Kasumi-1 (cell line): ENCODE results near the gene DPCD.
A peak's percentile ranks its signal among the peaks of the same experiment; 100 is the strongest.

ENCODE experiments used
- DNase-seq, 2 experiments: peaks; one replicate each; lab custom pipeline; 2025; lab: John Stamatoyannopoulos, UW

DPCD gene

DNA sequence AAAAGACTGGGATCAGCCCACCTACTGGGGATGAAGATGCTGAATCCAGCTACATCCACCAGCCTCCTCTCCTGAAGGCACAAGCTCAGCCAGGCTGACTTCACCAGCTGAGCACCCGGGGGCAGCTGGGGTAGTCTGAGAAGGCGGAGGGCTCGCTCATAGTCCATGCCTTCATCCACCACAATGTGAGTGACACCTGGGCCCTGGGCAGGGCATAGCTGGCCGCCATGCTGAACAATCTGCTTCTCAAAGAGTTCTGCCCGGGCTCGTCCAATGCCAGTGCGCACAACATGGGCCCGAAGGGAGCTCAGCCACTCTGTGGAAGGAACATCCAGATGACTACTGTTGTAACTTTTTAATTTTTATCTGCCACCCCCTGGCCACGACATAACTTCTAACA, 2.3 kb upstream of the DPCD start:
- DNase-seq = no peak

DNA sequence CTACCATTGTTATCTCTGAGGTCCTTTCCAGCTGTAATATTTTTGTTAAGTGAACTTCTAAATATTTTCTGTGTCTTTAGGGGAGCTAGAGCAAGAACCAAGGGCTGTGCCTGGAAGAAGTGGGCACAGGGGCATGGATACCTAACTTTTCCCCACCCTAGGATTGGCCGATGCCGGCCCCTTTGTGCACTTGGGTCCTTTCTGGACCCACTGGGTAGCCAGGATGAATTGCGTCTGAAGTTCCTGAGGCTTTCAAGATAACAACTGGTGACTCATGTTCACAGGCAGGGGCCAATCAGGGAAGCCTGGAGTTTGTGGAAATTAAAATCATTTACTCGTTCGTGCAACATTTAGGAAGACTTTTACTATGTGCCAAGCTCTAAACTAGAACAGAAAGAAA, 758 bp downstream of the DPCD start:
- no peak for DNase-seq

DNA sequence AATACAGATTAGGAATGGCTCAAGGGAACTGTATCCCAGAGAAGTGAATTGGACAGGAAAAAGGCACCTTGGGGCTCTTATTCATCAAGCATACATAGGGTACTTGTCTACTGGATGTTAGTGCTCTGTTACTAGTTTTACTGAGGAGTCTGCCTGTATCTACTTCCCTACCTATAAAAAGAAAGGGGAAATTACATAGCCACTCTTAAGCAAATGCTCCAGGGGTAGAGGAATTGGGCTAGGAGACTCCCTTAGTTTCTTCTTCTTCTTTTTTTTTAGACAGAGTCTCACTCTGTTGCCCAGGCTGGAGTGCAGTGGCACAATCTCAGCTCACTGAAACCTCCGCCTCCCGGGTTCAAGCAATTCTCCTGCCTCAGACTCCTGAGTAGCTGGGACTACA, 5.2 kb downstream of the DPCD start:
- DNase-seq = peak; percentile 88 to 89

DNA sequence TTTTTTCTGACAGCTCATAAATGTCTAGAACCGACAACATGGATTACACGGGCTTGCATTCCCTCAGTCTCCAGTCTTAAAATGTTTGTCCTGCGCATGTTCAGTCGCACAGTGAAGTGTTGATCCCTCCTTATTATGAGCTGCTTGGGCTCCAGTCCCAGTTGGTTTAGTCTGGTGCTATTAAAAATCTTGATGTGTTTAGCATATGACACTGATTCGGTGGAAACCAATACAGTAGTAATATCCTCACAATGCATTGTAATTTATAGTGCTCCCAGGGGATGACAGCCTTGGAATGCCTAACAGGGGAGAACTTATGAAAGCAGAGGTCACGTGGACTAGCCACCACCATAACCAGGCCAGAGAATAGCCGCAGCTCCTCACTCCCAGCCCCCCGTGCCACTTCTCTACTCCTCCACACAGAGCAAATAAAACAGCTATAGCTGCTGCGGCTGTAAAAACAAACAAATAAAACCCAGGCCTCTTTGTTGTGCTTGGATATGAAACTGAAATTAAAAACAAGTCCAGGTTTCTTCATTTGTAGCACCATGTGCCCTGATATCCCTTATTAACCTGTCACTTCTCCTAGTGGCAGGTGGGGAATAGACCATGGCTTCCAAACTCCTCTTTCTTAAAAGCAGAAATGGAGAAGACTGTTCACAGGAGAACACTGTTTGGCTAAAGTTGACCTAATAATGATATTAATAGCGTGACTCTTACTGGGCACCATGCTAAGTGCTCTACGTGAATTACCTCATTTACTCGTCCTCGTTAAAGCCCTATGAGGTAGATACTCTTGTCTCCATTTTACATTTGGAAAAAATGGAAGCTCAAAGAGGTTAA, 7.7 kb downstream of the DPCD start:
- no peak for DNase-seq

DNA sequence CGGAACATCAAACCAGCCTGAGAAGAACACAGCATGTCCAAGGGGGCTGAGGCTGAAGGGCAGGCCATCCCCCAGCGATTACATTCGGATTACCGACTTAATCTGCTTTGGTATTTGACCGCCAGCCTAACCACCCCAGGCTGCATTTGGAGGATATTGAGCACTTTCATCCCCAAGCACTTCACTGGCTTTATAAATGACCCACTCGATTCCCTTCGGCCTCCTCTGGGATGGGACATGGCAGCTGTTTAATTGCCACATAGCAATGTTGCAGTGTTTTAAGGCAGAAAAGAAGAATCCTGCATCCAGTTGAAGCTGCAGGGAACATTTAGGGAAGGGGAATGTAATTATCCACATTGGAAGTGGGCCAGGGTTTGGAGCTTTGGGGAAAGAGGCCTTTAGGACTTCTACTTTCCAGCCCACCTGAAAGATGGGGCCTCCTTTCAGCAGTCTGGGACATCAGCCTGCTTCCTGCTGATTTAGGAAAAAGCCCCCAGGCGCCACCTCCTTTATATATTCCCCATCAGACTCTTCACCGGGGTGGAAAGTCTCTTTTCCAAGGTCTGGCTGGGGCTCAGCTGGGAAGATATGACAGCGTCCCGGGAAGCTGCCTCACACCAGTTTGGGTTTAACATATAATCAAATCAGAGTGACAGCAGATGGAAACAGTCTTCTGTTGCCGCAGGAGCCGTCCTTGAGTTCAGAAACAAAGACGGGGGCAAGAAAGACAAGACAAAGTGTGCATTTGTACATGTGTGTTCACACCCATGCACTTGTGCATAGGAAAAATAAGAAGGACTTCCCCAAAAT, 9.2 kb downstream of the DPCD start:
- DNase-seq = no peak

GRCh38 chr10:101601541-101601940, 13.4 kb downstream of the DPCD start:
- no peak for DNase-seq

DNA sequence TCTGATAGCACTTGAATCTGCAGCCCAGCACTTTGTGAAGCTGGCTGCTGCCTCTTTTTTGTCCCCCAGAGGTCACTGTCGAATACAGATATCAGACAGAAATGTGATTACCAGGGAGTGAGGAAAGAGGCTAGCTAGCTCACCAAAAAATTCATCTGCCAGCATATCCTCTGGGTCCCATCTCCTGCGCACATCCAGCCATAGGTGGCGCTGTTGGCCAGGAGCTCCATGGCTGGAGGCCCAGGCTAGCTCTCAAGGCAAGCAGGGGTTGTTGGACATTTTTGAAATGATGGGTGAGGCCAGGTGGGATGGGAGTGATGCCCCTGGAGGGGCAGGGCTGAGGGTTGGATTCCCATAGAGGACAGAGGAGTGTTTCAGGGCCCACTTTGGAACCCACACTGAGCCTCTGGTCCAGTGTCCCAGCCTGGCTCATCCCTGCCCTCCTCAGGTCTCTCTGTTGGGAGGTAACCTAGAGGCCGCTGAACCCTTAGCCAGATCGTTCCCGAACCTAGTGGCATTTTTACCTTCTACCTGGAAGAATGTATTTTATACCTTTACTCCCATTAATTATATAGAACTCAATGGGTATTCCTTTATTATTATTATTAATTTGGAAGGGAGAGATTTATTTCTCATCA, 14.8 kb downstream of the DPCD start:
- DNase-seq = peak; percentile 96 to 98

DNA sequence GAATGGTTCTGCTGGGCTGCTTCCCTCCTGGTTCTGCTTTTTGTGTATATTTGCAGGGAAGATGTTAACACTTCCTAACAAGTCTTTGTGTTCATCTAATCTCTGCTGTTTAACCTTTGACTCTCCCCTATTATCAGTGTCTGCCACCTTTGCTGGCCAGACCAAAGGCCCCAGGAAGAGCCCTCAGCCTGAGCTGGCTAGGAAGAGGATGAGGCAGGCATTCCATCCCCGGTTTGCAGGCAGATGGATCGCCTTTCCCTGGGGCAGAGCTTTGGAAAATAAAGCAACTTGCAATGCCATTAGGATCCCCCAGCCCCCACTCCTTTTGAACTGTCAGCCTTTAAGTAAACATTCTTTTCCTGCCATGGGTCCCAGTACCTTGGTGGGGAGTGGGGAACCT, 19.0 kb downstream of the DPCD start:
- no peak for DNase-seq

- no peak for DNase-seq
These were observed 21.4 kb downstream of the DPCD start for GRCh38 chr10:101609481-101609880.

DNA sequence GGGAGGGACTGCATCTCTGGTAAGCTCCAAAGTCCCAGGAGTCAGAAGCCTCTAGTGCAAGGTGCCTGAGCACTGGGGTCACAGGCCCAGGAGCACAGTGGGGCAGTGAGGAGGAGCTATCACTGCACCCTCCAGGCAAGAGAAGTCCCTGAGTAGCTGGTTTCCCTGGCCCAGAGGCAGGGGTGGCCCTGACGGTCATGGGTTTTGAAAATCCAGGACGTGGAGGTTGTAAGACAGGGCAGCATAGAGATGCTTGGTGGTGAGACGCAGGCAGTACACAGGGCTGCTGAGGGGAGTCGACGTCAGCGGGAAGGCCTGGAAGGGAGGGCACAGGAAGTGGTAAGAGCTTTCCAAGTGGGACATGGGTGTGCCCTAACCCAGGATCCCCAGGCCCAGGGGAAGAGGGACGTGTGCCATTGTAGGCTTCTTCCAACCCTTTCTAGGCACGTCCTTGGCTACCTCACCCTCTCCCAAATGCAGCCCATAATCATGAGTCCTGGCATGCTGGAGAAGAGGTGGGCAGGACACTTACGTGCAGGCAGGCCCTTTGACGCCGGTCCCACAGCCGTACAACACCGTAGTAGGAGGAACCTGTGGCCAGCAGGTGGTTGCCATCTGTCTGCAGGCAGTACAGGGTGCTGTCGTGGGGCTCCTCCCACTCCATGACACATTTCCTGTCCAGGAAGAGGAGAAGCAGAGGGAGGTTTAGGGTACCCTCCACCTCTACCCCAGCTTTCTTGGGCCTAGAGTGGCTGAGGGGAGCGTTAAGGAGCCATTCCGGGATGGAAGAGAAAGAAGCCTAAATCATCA, 23.2 kb downstream of the DPCD start:
- no peak for DNase-seq

- no peak for DNase-seq
These were observed 24.0 kb downstream of the DPCD start for GRCh38 chr10:101612086-101612485.

- no peak for DNase-seq
These were observed 24.8 kb downstream of the DPCD start for GRCh38 chr10:101612872-101613271.

- DNase-seq = no peak
These were observed 25.5 kb downstream of the DPCD start for GRCh38 chr10:101613646-101614045.

DNA sequence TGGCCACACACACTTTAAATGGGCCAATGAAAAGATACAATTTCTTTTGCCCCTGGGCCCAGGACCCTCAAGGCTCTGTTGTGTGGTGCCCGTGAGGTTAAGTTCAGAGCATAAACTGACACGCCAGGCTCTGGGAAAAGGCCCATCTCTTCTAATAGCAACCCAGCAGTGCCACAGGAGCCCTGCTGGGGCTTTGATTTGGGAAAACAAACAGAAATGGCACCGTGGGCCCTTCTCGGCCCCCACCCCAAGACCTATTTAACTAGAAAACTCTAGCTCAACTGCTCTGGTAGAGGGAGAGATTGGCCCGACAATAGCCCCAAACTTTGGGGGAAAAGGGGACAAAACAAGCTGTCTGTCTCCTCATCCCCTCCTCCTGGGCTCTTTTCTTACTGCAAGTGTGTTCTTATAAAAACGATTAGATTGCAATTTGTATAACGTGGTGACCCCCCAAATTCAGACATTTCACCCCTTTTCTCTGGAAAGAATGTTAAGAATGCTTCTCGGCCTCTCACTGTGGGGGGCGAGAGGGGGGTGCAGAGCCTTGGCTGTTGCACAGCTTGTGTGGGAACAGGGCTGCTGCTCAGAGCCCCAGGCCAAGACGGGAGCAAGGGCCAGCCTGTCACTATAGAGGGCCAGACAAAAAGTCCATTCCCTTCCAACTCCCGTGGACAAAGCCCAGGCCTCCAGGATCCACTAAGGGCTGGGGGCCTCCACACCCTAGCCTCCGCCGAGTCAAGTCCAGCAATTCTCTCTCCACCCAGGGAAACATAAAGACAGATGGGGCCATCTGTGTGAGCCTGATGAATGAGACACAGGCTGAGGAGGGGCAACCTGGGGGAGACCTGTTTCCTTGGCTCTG, 26.8 kb downstream of the DPCD start:
- DNase-seq = no peak

DNA sequence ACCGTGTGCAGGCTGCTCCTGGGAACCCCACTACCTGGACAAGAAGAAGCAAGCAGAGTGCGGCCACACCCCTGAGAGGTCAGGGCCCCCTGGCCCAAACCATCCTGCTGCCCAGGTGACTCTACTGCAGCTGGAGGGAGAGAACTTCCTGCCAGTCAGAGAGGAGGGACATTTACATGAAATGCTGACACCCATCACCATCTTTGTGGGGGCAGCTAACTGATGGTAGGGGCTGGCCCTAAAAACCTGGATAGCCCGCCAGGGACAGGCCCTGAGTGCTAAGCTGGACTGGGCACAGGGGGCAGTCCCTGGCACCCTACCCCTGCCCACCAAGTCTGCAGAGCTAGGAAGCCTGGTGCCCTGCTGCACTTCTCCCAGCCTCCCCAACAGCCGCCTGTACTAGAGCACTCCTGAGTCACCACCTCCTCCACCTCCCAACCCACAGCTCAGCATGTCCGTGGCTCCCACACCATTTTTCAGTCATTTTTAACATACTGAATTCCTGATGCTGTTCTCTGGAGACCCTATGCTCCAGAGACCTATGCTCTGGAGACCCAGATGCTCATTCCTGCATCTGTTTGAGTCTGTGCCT, 27.5 kb downstream of the DPCD start:
- no peak for DNase-seq

GRCh38 chr10:101616415-101617101, 28.4 kb downstream of the DPCD start:
- DNase-seq = no peak

GRCh38 chr10:101617102-101617823, 29.1 kb downstream of the DPCD start:
- DNase-seq = peak; percentile 39 to 53

DNA sequence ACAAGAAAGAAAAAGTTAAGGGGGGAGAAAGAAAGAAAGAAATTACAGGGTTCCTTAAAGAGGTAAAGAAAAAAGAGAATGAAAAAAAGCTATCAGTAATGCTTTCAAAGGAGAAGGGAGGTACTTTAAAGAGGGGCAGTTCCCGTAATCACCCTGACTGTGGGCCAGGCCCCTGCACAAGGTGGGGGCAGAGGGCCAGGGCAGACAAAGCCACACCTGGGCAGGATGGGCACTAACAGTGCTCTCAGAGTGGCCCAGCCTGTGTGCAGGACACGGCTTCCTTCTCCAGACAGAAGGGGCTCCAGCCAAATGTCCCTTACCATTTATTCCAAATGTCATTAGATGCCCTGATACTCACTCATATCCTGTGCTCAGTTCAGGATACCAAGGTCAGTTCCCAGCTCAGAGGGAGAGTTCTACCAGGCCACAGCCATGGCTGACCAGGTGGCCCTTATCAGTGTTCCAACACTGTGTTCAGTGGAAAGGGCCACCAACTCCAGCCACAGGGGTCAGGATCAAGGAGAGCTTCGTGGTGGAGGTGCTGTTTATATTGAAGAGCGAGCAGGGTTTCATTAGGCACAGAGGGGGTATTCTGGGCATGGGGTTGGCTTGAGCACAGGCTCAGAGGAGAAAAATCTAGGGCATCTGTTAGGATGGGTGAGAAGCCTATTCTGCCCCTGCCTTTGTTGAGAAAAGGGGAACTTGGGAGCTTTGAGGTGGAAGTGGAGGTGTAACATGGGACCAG, 29.9 kb downstream of the DPCD start:
- DNase-seq = no peak

DNA sequence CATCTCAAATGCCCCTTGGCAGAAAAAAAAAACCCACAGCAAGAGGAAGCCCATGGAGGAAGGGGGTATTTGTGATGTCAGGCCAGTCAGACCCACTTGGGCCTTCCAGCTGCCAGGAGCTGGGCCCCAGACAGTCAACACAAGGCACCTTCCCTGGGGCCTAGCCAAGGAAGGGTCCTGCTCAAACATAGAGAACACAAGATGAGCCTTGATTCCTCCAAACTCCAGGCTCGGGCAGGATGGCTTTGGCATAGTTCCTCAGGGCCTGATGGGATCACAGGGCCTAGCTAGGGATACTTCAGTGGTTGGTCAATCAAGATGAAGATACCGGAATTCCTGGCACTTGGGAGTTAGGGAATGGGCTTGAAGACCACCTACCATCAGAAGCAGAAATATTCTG, 30.8 kb downstream of the DPCD start:
- no peak for DNase-seq
